ENCODE results near the gene NDUFA8.

Gene NDUFA8

DNA sequence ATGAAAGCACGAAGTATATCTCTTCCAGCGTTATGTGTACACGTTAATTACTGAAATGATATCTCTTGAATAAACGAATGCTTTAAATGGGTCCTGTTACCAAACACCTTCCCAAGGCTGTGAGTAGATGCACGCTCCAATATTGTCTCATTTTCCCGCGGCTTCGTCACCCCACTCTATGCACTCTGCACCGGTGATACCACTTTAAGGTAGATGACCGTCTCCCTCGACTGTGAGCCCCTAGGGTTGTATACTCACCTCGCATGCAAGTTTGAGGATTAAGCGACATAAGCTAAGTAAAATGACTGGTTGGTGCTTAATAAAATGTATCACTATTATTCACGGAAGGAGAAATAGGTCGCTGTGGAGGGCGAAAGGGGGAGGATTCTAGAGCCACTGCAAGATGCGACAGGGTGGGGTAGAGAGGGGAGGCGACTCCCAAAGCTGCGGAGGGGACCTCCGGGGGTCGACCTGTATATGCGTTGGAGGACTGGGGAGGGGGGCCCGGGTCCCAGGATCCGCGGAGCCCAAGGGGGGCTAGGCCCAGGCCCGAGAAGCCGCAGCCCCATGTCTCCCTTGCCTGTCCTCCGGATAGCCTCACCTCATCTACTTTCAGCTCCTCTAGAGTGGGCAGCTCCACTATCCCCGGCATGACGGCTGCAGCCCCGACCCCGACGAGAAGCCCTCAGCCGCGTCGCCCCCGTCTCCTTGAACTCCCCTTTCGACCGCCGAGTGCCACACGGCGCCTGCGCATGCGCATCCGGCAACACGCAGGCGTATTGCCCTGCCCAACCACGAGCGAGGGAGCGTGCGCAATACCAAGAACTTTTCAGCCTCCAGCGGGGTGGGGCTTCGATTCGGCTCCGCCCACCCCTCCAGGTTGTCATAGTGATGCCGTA lies at the start of gene NDUFA8, which contains the start of gene MORN5:
TSS of gene NDUFA8 (minus strand) at position 754 of the 899 bp plus-strand sequence. CDS start at position 652, 102 bp downstream.
TSS of gene MORN5 (plus strand) at position 883 of the 899 bp plus-strand sequence. CDS start 65 bp downstream, outside the sequence.
- peak; percentile 37 for DNase-seq

GRCh38 chr9:122207096-122207495 lies 47.5 kb upstream of the NDUFA8 start:
- DNase-seq = no peak

- no peak for DNase-seq
Observed at GRCh38 chr9:122206118-122207046, 46.8 kb upstream of the NDUFA8 start.

- DNase-seq = no peak
Observed at GRCh38 chr9:122205176-122205575, 45.6 kb upstream of the NDUFA8 start.

- DNase-seq = no peak
Observed at GRCh38 chr9:122204491-122204890, 44.9 kb upstream of the NDUFA8 start.

GRCh38 chr9:122204055-122204454 lies 44.5 kb upstream of the NDUFA8 start:
- no peak for DNase-seq

DNA sequence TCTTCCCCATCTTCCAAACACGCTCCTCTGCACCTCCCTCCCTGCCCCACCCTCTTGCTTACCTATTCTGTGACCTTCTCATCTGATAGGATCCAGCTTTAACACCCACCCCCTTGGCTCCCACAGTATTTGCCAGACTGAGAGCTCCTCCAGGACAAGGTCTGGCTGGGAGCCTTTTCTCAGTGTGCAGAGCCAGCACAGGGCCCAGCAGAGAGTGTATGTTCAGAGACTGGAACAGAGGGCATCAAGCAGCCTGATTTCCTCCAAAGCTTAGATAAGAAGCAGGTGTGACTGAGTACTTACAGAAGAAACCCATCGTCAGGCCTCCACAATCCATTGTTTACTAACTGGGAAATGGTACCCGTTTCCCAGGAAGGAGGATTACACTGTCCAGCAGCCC lies 42.5 kb upstream of the NDUFA8 start:
- DNase-seq = no peak

GRCh38 chr9:122201641-122202040 lies 42.1 kb upstream of the NDUFA8 start:
- no peak for DNase-seq

DNA sequence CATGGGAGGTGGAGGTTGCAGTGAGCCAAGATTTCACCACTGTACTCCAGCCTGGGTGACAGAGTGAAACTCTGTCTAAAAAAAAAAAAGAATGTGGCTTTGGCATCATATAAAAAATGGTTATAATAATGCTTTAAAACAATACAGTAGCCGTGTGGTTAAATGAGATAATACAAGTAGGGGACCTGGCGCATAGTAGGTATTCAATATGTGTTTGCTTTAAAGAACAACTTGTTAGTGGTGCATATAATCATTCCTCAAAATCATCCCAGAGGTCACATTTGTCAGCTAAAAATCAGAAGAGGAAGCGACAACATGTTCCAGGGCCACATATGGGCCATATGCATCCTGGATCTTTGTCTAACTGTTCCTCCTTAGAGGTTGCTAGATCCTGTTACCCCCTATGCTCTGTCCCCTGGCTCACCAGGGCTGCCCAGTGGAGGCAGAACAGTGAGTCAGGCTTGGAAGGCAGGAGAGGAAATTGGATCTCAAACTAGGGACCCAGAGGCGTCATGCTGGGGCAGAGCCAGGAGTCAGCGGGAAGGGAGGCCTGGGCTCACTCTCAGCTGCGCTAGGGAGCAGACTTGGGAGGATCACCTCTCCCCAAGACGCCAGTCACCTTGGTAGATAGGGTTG lies 41.5 kb upstream of the NDUFA8 start:
- no peak for DNase-seq

DNA sequence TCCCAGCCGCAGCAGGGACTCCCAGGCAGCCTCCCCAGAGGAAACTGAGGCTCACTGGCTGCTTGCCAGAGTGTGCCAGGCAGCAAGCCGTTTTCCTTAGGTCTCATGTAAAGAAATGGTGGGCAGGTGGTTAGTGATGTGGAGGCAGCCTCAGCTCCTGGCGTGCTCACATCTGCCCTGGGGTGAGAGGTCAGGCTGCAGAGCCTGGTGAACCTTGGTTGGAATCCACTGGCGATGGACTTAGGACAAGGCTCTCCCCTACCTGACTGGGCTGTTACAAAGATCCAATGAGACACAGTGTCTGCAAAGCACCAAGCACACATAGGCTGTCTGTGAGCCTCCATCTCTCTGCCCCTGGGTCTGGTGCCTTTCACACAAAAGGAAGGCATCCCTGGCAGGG lies 38.3 kb upstream of the NDUFA8 start:
- DNase-seq = no peak

DNA sequence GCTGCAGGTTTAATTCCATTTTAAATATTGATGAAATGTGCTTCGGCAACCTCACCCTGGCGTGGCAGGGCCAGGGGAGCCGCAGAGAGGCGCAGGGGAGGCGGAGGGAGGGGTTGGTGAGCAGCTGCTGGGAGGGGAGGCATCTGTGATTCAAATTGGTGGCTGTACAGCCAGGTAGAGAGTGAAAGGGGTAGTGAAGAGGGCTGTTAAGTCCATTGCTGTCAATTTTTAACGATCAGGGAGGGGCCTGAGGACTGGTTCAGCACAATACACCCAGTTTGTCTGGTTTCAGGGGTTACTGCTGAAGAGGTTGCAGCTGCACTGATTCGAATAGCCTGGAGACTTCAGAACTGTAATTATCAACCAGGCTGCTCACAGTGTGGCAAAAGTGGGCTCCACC lies 37.8 kb upstream of the NDUFA8 start:
- DNase-seq = no peak

GRCh38 chr9:122195875-122196274 lies 36.3 kb upstream of the NDUFA8 start:
- no peak for DNase-seq

DNA sequence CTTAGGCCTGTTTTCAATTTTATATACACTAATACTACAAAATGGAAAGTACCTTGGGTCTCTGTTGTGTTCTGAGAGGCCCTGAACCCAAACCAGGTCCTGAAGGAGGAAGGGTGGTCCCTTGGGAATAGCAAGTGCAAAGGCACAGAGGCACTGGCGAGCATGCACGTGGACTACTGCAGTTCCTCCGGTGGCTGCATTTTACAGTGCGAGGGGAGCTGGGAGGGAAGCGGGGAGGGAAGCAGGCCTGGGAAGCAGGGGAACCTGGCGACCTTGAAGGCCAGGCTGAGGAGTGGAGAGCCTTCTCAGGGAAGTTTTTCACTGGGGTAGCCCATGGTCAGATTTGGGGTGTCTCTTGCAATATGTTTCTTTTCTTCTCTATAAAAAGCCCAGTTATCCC lies 34.1 kb upstream of the NDUFA8 start:
- no peak for DNase-seq

GRCh38 chr9:122192914-122193525 lies 33.4 kb upstream of the NDUFA8 start:
- no peak for DNase-seq

DNA sequence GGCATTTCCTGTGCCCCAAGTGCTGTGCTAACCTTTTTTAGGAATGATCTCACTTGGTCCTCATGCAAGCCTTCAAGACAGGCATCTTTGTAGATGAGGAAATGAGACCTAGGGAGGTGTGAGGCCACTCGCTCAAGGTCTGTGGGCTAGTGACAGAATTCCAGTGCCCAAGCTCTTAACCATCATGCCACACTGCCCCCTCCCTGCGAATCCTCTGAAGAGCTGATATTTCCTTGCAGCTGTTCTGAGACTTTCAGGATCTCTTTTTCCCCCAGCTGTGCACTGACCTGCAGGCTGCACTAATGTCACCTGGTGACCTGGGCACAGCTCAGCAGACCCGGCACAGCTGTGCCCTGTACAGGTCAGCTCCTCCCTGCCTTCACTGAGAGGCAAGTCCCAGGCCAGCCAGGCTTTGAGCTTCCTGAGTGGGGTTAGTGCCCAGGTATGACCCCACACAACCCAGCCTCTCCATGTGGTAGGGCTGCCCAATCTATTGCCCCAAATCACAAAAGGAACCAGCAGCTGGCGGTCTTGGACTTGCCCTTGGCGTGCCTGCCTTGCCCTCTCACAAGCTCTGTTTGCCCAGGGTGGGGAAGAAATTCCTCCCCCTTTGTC lies 32.8 kb upstream of the NDUFA8 start:
- no peak for DNase-seq

- no peak for DNase-seq
Observed at GRCh38 chr9:122191584-122191983, 32.0 kb upstream of the NDUFA8 start.

DNA sequence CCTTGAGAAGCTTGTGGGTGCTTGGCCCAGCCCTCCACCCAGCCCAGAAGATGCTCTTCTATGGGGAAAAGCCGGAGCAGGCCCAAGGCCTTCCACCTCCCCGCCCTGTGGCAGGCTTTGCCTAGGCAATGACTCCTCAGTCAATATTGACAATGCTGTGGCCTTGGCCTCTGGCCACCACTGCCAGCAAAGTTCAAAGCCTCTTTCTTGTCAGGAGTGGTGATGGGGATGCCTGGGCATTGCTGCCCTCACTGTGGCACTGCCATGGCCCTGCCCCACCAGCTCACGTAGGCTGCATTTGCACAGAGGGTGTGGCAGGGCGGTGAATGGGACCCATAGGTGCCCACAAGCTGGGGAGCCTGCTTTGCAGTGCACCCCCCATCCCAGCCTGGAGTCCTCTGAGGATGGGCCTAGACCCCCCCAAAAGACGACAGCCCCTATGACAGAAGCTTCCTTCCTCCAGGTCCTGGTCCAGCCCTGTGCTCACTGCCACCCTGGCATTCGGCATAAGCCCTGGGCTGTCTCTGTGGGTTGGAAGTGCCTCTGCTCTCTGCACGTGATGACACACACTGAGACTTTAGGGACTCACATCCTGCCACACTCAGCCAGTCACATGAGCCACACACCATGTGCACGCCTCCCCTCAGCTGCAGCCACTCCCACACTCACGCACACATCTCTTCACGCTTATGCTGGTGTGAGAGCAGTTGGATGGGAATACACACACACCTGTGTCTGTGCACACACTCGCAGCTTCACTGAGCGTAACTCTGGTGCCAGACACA lies 31.2 kb upstream of the NDUFA8 start:
- no peak for DNase-seq

DNA sequence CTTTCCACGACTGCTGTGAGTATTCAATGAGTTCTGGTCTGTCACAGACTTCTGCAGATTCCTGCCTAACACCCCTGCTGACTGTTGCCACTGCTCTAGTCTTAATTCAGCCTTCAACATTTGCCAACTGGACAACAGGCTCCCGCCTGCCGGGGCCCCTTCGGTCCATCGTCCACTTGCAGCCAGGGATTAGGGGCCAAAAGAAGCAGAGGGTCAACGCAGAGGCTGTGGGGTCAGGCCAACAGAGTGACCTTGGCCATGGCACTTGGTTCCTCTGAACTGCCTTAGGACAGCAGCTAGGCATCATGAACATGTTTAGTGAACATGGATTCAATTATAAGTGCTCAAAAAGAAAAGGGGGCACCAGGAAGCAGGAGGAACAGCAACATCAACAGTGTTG lies 28.8 kb upstream of the NDUFA8 start:
- DNase-seq = no peak

DNA sequence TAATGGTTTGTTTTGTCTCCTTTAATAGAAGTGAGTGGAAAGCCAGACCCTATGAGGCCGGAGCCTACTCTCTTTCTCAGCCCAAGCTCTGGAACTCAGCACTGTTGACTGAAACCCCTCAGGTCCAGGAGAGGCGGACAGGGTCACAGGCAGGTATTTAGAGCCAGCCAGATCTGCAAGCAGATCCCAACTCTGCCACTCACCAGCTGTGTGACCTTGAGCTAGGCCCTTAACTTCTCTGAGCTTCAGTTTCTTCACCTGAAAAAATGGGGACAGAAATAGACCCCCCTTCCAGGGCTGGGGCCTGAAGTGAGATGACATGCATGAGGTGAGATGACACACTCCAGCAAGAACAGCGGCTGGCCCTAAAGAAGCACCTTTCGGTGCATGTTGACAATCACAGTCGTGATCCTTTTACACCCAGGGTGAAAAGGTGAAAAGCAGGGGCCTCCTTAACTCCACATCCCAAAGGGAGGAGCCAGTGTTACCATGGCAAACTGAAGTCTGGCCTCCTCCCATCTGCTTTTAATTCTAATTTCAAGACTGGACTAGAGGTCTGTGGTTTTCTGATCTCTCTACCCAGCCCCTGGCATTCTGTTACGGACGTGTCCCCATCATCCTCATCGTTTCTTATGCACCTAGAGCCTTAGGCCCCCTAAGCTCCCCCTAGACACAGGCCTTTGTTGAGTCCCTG lies 27.3 kb upstream of the NDUFA8 start:
- DNase-seq = no peak

- no peak for DNase-seq
Observed at GRCh38 chr9:122186301-122186700, 26.7 kb upstream of the NDUFA8 start.

- DNase-seq = no peak
Observed at GRCh38 chr9:122184551-122184950, 25.0 kb upstream of the NDUFA8 start.
